Breast epithelium (tissue), 3 donors: ENCODE results near the gene RINT1.

Source experiments
- CTCF ChIP-seq, 3 donors: fragments of 450-650 bp; IDR thresholded peaks; one replicate each; pipeline ENCODE4 v1.5.1; 2016 to 2017; ENCODE audit warnings: antibody characterized with exemption in 3 of 3, mild to moderate bottlenecking in 3 of 3, moderate library complexity in 3 of 3
- POLR2A ChIP-seq: fragments of 450-650 bp; IDR thresholded peaks from one replicate; pipeline ENCODE4 v1.6.1; 2016; ENCODE audit warnings: antibody characterized with exemption, mild to moderate bottlenecking, moderate library complexity

GRCh38 chr7:105590793-105591192, 58.8 kb downstream of the RINT1 start:
- TF ChIP-seq CTCF (IDR thresholded peaks at IDR 0.05) (no peak), POLR2A (no peak)
